Measurements from ENCODE around the gene ELFN2.
A peak's percentile ranks its signal among the peaks of the same experiment; 100 is the strongest.

The ELFN2 gene

GRCh38 chr22:37427135-37427710, at the start of gene ELFN2:
Gene ELFN2 (minus strand): TSS chr22:37427479. CDS start chr22:37375534, 51,945 bp downstream.
- H3K27ac ChIP-seq = no peak within 1 kb of the TSS
- TF ChIP-seq ZFX (IDR thresholded peaks at IDR 0.05; ENCODE audit: borderline replicate concordance) (no peak), CTCF (IDR thresholded peaks at IDR 0.05) (no peak)

- no peak overlapping the region for H3K27ac ChIP-seq
- no peak for TF ChIP-seq ZFX (IDR thresholded peaks at IDR 0.05; ENCODE audit: borderline replicate concordance)
These were observed 49.4 kb upstream of the ELFN2 start for GRCh38 chr22:37476389-37477329.

GRCh38 chr22:37474447-37475090, 47.3 kb upstream of the ELFN2 start:
- TF ChIP-seq ZFX (IDR thresholded peaks at IDR 0.05; ENCODE audit: borderline replicate concordance) = no peak
- no peak for TF ChIP-seq CTCF (IDR thresholded peaks at IDR 0.05)
- H3K27ac ChIP-seq = no peak overlapping the region

- no peak overlapping the region for H3K27ac ChIP-seq
- TF ChIP-seq CTCF (IDR thresholded peaks at IDR 0.05) = no peak
These were observed 46.2 kb upstream of the ELFN2 start for GRCh38 chr22:37473437-37473946.

- TF ChIP-seq ZFX (IDR thresholded peaks at IDR 0.05; ENCODE audit: borderline replicate concordance) = no peak
- TF ChIP-seq CTCF (IDR thresholded peaks at IDR 0.05) = peak; percentile 52
- no peak overlapping the region for H3K27ac ChIP-seq
These were observed 45.2 kb upstream of the ELFN2 start for GRCh38 chr22:37472418-37473006.

GRCh38 chr22:37471727-37472417, 44.6 kb upstream of the ELFN2 start:
- H3K27ac ChIP-seq = no peak overlapping the region
- no peak for TF ChIP-seq ZFX (IDR thresholded peaks at IDR 0.05; ENCODE audit: borderline replicate concordance)
- TF ChIP-seq CTCF (IDR thresholded peaks at IDR 0.05) = no peak

- H3K27ac ChIP-seq = no peak overlapping the region
- no peak for TF ChIP-seq CTCF (IDR thresholded peaks at IDR 0.05)
- no peak for TF ChIP-seq ZFX (IDR thresholded peaks at IDR 0.05; ENCODE audit: borderline replicate concordance)
These were observed 42.8 kb upstream of the ELFN2 start for GRCh38 chr22:37470087-37470445.
